ENCODE results near the gene SYNGR3.

SYNGR3 gene

DNA sequence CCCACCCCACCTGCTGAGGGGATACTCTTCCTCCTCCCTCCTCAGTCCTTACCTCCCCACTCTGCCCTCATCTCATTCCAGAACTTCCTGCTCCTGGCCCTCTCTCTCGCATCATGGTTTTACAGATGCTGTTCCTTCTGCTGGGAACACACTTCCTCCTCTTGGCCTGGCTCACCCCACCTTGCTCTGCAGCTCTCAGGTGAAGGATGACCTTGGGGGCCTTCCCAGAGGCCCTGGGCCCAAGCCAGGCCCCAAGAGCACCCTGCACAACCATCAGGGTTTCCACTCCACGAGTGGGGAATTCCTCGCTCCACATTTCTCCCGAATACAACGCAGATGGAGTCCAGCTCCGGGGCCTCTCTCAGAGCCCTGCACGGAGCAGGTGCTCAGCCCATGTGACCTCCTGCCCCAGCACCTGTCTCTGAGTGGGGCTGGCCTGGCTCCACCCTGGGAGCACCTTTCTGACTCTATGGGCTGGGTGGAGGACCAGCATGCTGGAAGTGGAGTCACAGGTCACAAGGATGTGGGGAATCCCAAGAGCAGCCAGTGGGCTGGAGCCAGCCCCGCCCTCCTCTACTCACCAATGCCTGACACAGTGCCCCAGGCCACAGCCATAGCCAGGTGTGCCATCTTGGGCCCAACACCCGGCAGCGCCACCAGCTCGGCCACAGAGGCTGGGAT lies 53.4 kb downstream of the SYNGR3 start:
- ChIA-PET POLR2A (interaction anchor here (1.2 kb wide), 1 partner anchor 78 kb away, joined by 3 read pairs; the partner anchor contains the start of gene RPS2), CTCF (no interaction called here)
- DNase-seq (ENCODE audit: extremely low spot score): no peak
- TF ChIP-seq HDGF (IDR thresholded peaks at IDR 0.05; ENCODE audit: borderline replicate concordance): no peak
- TF ChIP-seq, protein P1, sequence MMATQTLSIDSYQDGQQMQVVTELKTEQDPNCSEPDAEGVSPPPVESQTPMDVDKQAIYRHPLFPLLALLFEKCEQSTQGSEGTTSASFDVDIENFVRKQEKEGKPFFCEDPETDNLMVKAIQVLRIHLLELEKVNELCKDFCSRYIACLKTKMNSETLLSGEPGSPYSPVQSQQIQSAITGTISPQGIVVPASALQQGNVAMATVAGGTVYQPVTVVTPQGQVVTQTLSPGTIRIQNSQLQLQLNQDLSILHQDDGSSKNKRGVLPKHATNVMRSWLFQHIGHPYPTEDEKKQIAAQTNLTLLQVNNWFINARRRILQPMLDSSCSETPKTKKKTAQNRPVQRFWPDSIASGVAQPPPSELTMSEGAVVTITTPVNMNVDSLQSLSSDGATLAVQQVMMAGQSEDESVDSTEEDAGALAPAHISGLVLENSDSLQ (IDR thresholded peaks at IDR 0.05): no peak
- TF ChIP-seq ZNF384 (IDR thresholded peaks at IDR 0.05): no peak

All from HEK293T (cell line).